HG02623 (cell line): ENCODE measurements around the gene CROCC2.

ENCODE experiments used
- ATAC-seq: cut with Tn5 transposase; IDR thresholded peaks from one replicate; pipeline ENCODE4 v1.9.1; 2021; ENCODE audit warnings: moderate library complexity; ENCODE audit not compliant: unreplicated experiment

Gene CROCC2

GRCh38 chr2:240932724-240933047 is 26.6 kb downstream of the CROCC2 start:
- no peak for ATAC-seq

- no peak for ATAC-seq
These were observed 27.2 kb downstream of the CROCC2 start for GRCh38 chr2:240933048-240933965.

GRCh38 chr2:240933966-240934700 is 28.0 kb downstream of the CROCC2 start:
- ATAC-seq: no peak

- ATAC-seq: no peak
These were observed 28.6 kb downstream of the CROCC2 start for GRCh38 chr2:240934701-240935102.

- ATAC-seq: no peak
These were observed 29.2 kb downstream of the CROCC2 start for GRCh38 chr2:240935103-240935876.

GRCh38 chr2:240936106-240936505 is 30.0 kb downstream of the CROCC2 start:
- ATAC-seq: no peak

GRCh38 chr2:240946046-240946445 is 39.9 kb downstream of the CROCC2 start:
- ATAC-seq: no peak

GRCh38 chr2:240946654-240947053 is 40.5 kb downstream of the CROCC2 start:
- no peak for ATAC-seq

- no peak for ATAC-seq
These were observed 41.0 kb downstream of the CROCC2 start for GRCh38 chr2:240947176-240947575.

- ATAC-seq: no peak
These were observed 41.5 kb downstream of the CROCC2 start for GRCh38 chr2:240947607-240948006.

GRCh38 chr2:240948086-240948485 is 42.0 kb downstream of the CROCC2 start:
- no peak for ATAC-seq

- ATAC-seq: no peak
These were observed 43.0 kb downstream of the CROCC2 start for GRCh38 chr2:240948905-240949790.

GRCh38 chr2:240949791-240950705 is 43.9 kb downstream of the CROCC2 start:
- ATAC-seq: no peak

- ATAC-seq: no peak
These were observed 45.0 kb downstream of the CROCC2 start for GRCh38 chr2:240951045-240951594.

- ATAC-seq: no peak
These were observed 46.5 kb downstream of the CROCC2 start for GRCh38 chr2:240952496-240953246.

GRCh38 chr2:240953426-240954410 is 47.6 kb downstream of the CROCC2 start:
- no peak for ATAC-seq
